GM23338 (cell line): ENCODE results near the gene KIF3C. TPM values are rescaled to one million over a fixed set of nuclear protein-coding genes. Genes with fewer than 3 reads are reported as not detected.
A peak's percentile ranks its signal among the peaks of the same experiment; 100 is the strongest.

Source experiments
- ATAC-seq: fragments of 200-7000 bp; cut with Tn5 transposase; 3 replicates; pipeline ENCODE4 v1.9.1; 2020
- DNase-seq: peaks from one replicate; pipeline ENCODE4 v3.0.0-alpha.2; 2015; ENCODE audit warnings: low spot score
- H2AFZ ChIP-seq: fragments of 200-600 bp; sonication (generic); 2 replicates; pipeline ENCODE4 v1.8.0; 2016; ENCODE audit warnings: antibody characterized with exemption, mild to moderate bottlenecking, moderate library complexity
- H3F3A ChIP-seq: fragments of 200-600 bp; sonication (generic); replicated peaks from 2 replicates; pipeline ENCODE4 v1.8.0; 2017; ENCODE audit warnings: antibody characterized with exemption, mixed run types, low read depth
- H3K27ac ChIP-seq: fragments of 200-600 bp; sonication (generic); 2 replicates; pipeline ENCODE4 v1.6.1; 2016; ENCODE audit warnings: low read depth
- H3K27me3 ChIP-seq: fragments of 200-600 bp; sonication (generic); 2 replicates; pipeline ENCODE4 v1.8.0; 2016; ENCODE audit warnings: mild to moderate bottlenecking, mixed run types, moderate library complexity; ENCODE audit not compliant: insufficient read depth
- H3K36me3 ChIP-seq: fragments of 200-600 bp; sonication (generic); 2 replicates; pipeline ENCODE4 v1.8.0; 2016; ENCODE audit warnings: mild to moderate bottlenecking; ENCODE audit not compliant: insufficient read depth
- H3K4me1 ChIP-seq: fragments of 200-600 bp; sonication (generic); 2 replicates; pipeline ENCODE4 v1.8.0; 2016; ENCODE audit warnings: mild to moderate bottlenecking, moderate library complexity; ENCODE audit not compliant: insufficient read depth
- H3K4me2 ChIP-seq: fragments of 200-600 bp; sonication (generic); 2 replicates; pipeline ENCODE4 v1.7.1; 2017; ENCODE audit warnings: mixed run types
- H3K4me3 ChIP-seq: fragments of 200-600 bp; sonication (generic); 2 replicates; pipeline ENCODE4 v1.6.1; 2016; ENCODE audit warnings: mixed run types
- H3K79me2 ChIP-seq: fragments of 200-600 bp; sonication (generic); replicated peaks from 2 replicates; pipeline ENCODE4 v1.8.0; 2017; ENCODE audit warnings: mild to moderate bottlenecking; ENCODE audit not compliant: insufficient read depth
- H3K9me2 ChIP-seq: fragments of 200-600 bp; sonication (generic); 2 replicates; pipeline ENCODE4 v1.8.0; 2017; ENCODE audit not compliant: insufficient read depth
- H4K20me1 ChIP-seq: fragments of 200-600 bp; sonication (generic); replicated peaks from 2 replicates; pipeline ENCODE4 v1.8.0; 2017; ENCODE audit warnings: mild to moderate bottlenecking; ENCODE audit not compliant: insufficient read depth
- H3K27ac Mint-ChIP-seq: 2 replicates; pipeline ENCODE4 v1.8.0; 2020; ENCODE audit warnings: inconsistent platforms, mild to moderate bottlenecking, moderate library complexity, mixed read lengths
- H3K27me3 Mint-ChIP-seq: 3 replicates; pipeline ENCODE4 v1.8.0; 2022; ENCODE audit warnings: low read depth, mild to moderate bottlenecking, moderate library complexity, mixed read lengths, inconsistent platforms; ENCODE audit not compliant: insufficient read depth, poor library complexity
- H3K36me3 Mint-ChIP-seq: 3 replicates; pipeline ENCODE4 v1.8.0; 2021; ENCODE audit warnings: low read depth, mild to moderate bottlenecking, inconsistent platforms, moderate library complexity, mixed read lengths
- H3K4me1 Mint-ChIP-seq: 3 replicates; pipeline ENCODE4 v1.8.0; 2020; ENCODE audit warnings: mild to moderate bottlenecking, inconsistent platforms, mixed read lengths
- H3K4me3 Mint-ChIP-seq: 3 replicates; pipeline ENCODE4 v1.8.0; 2021; ENCODE audit warnings: moderate library complexity, mild to moderate bottlenecking, inconsistent platforms, mixed read lengths
- H3K9me3 Mint-ChIP-seq: 3 replicates; pipeline ENCODE4 v1.8.0; 2020; ENCODE audit warnings: moderate library complexity, mild to moderate bottlenecking, inconsistent platforms, mixed read lengths
- CREB1 ChIP-seq: fragments of 250-450 bp; sonication (Bioruptor Pico); IDR thresholded peaks from 2 replicates; pipeline ENCODE4 v1.5.0; 2020; ENCODE audit warnings: low read depth, mild to moderate bottlenecking, moderate library complexity
- ETS1 ChIP-seq: IDR thresholded peaks from 2 replicates; pipeline ENCODE4 v1.6.1; 2016; ENCODE audit warnings: antibody characterized with exemption
- JUNB ChIP-seq: IDR thresholded peaks from one replicate; pipeline ENCODE4 v1.6.1; 2016; ENCODE audit warnings: antibody characterized with exemption; ENCODE audit not compliant: unreplicated experiment
- NANOG ChIP-seq: IDR thresholded peaks from 2 replicates; pipeline ENCODE4 v1.6.1; 2016; ENCODE audit warnings: antibody characterized with exemption, borderline replicate concordance
- POLR2AphosphoS5 ChIP-seq: IDR thresholded peaks from 2 replicates; pipeline ENCODE4 v1.6.1; 2016; ENCODE audit warnings: antibody characterized with exemption, low read depth
- ZNF114 ChIP-seq: fragments of 250-450 bp; sonication (Bioruptor Pico); IDR thresholded peaks from 2 replicates; pipeline ENCODE4 v1.5.0; 2020; ENCODE audit warnings: mild to moderate bottlenecking, moderate library complexity
- polyA plus RNA-seq: library from polyadenylated mRNA; unstranded; fragments of >200 nt; fragmentation: Nextera tagmentation; extraction: Ambion mirVana; gene quantifications from 2 replicates; pipeline ENCODE4 v1.2.1, GENCODE V29; 2016
- small RNA-seq: library from RNA; depleted of rRNA; stranded (forward); fragments of <200 nt; gene quantifications from one replicate; pipeline ENCODE3, GENCODE V24; 2014; ENCODE audit warnings: low replicate concordance
- total RNA-seq: library from RNA; depleted of rRNA; stranded (reverse); fragments of >200 nt; shearing (Covaris generic); gene quantifications from 2 replicates; pipeline ENCODE4 v1.2.3, GENCODE V29; 2014; rRNA removed

The KIF3C gene
- total and polyA plus RNA-seq, 2 experiments from 2014 or later, result 14.9 to 40.0 TPM

DNA sequence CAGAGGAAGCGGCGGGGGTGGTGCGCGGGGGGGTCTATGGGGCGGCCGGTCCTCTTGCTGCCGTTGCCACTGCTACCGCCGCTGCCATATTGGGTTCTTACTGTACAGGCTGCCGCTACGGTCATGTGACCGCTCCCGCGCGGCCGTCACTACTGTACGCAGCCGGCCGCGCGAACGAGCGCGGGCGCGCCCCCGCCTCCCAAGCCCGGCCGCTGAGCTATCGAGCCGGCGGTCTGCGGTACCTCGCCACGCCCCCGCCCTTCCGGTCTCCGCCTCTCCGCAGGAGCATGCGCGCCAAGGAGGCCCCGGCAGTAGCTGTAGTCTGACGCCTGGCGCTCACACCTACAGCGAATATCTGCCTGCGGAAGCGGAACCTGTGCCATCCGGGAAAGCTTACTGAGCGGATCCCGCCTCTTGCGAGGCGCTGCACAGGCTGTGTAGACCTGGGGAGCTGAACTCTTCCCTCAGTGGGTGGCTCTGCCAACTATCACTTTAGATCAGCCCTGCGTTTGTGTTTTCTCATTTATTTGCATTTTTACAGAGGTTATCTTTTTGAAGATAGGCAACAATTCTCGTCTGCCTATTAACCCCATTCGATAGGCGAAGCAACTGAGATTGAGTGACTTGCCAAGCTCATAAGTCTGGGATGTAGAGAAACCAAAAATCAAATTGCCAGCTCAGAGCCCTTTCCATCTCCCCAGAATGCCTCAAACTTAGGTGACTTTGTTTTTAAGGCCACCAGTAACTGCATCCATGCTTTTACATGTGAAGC, 103.8 kb downstream of the KIF3C start, which contains the start of gene ASXL2:
ASXL2 (minus strand) TSS at position 127 of the 772 bp plus-strand sequence. CDS start 265 bp downstream, outside the sequence.
- peak within 1 kb of the TSS; percentile 97 for H3K27ac Mint-ChIP-seq
- ATAC-seq, result peak; percentile 93
- H3K27me3 ChIP-seq, result no peaks in the 10 kb centered on the region
- H3K4me1 ChIP-seq, result peaks cover 8% of the 10 kb centered on the region; the same call in 1 of the 2 replicates
- DNase-seq, result peak; percentile 99
- TF ChIP-seq POLR2AphosphoS5 (peak; percentile 92), CREB1 (CRISPR knock-in tag) (peak; percentile 75), ZNF114 (CRISPR knock-in tag) (no peak), ETS1 (peak; percentile 62; the same call in 1 of the 2 replicates), JUNB (no peak)
- no peaks in the 10 kb centered on the region for H3K36me3 ChIP-seq
- peaks cover 42% of the 10 kb centered on the region for H3K79me2 ChIP-seq
- no peaks in the 10 kb centered on the region for H3K9me2 ChIP-seq
- peaks cover 4% of the 10 kb centered on the region for H3F3A ChIP-seq
- peaks cover 3% of the 10 kb centered on the region for H3K27me3 Mint-ChIP-seq
- H3K36me3 Mint-ChIP-seq, result 0 out of 3 replicates have a peak, but pooled peaks cover 6% of the 10 kb centered on the region
- H3K4me3 ChIP-seq, result peak within 1 kb of the TSS; percentile 97
- H3K27ac ChIP-seq, result peak within 1 kb of the TSS; percentile 95
- no peaks in the 10 kb centered on the region; the same call in 2 of the 3 replicates for H3K9me3 Mint-ChIP-seq
- H3K4me1 Mint-ChIP-seq, result peaks cover 14% of the 10 kb centered on the region
- H2AFZ ChIP-seq, result peak within 1 kb of the TSS; percentile 92
- peak within 1 kb of the TSS; percentile 98 for H3K4me3 Mint-ChIP-seq
- peak within 1 kb of the TSS; percentile 85 for H3K4me2 ChIP-seq
- peaks cover 13% of the 10 kb centered on the region for H4K20me1 ChIP-seq

DNA sequence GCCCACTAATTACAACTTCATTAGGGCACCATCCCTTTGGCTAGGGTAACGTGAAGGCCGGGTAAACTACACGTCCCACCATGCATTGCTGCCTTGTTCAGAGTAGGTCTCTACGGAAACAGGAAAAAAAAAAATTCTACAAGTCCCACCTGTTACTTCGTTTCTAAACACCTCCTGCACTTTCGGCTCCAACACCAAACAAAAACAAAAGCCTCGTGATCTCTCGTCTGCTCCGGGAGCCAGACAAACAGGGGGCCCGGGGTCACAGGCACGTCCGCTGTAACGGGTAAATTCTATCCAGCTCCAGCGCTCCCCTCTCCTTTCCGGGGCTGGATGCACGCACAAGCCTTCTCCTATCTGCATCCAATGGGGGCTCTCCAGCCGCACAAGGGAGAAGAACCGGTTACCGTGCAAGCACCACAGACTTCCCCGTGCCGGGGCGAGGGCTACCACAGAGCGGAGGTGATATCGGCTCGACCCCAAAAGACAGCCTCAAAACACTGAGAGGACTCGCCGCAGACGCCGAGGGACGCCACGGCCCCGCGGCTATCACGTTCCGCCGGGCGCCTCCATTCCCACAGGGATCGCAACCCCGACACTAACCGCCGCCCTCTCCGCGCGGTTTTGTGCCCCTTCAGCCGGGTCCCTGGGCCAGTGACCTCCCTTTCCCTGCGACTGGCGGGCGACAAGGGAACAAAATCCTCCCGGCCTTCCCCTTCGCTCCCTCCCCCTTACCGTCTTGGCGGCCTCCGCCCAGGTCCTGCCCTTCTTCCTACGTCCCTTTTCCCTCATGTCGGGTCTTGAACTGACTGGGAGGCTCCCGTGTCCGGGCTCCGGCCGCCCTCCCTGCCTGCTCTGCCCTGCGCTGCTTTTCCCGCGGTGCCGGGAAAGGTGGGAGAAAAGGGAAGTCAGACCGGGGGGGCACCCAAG, 104.6 kb downstream of the KIF3C start:
- H4K20me1 ChIP-seq, result peaks cover 13% of the 10 kb centered on the region
- peaks cover 4% of the 10 kb centered on the region for H3F3A ChIP-seq
- H3K36me3 ChIP-seq, result no peaks in the 10 kb centered on the region
- no peaks in the 10 kb centered on the region for H3K9me2 ChIP-seq
- H3K27me3 ChIP-seq, result no peaks in the 10 kb centered on the region
- peak; percentile 77 for DNase-seq
- peaks cover 50% of the 10 kb centered on the region for H3K79me2 ChIP-seq
- 0 out of 3 replicates have a peak, but pooled peaks cover 6% of the 10 kb centered on the region for H3K36me3 Mint-ChIP-seq
- H3K27me3 Mint-ChIP-seq, result peaks cover 3% of the 10 kb centered on the region
- H3K4me3 Mint-ChIP-seq, result peak overlapping the region; percentile 98
- TF ChIP-seq POLR2AphosphoS5 (no peak; the same call in 1 of the 2 replicates), NANOG (no peak)
- peaks cover 14% of the 10 kb centered on the region for H3K4me1 Mint-ChIP-seq
- peak overlapping the region; percentile 97 for H3K27ac Mint-ChIP-seq
- H3K9me3 Mint-ChIP-seq, result no peaks in the 10 kb centered on the region
- H3K4me1 ChIP-seq, result peaks cover 8% of the 10 kb centered on the region; the same call in 1 of the 2 replicates
- ATAC-seq, result peak; percentile 53
- H3K4me3 ChIP-seq, result peak overlapping the region; percentile 97
- H3K4me2 ChIP-seq, result peak overlapping the region; percentile 80
- H3K27ac ChIP-seq, result peak overlapping the region; percentile 95
- H2AFZ ChIP-seq, result peak overlapping the region; percentile 82

Small RNA genes within 50 kb of the gene (small RNA-seq; reads per million reads assigned to genes)
- not detected for gene NDUFB4P4
- gene UQCRHP2, result not detected

Other genes with a start within 250 kb of the KIF3C start
- 21.8 and 22.4 TPM in 2 replicates for gene ASXL2, start 104.0 kb downstream of the KIF3C start, total RNA-seq
- gene ASXL2, start 104.0 kb downstream of the KIF3C start, polyA plus RNA-seq, result 6.6 and 7.0 TPM in 2 replicates
- gene RAB10, start 51.6 kb upstream of the KIF3C start, total RNA-seq, result 102 and 116 TPM in 2 replicates
- 119 and 143 TPM in 2 replicates for gene RAB10, start 51.6 kb upstream of the KIF3C start, polyA plus RNA-seq
- gene GAREM2, start 190.6 kb upstream of the KIF3C start, total RNA-seq, result 20.8 and 23.8 TPM in 2 replicates
- gene GAREM2, start 190.6 kb upstream of the KIF3C start, polyA plus RNA-seq, result 3.8 and 4.1 TPM in 2 replicates